Panc1 (cell line): Measurements from ENCODE around the gene ZNF593. TPM values are rescaled to one million over a fixed set of nuclear protein-coding genes. Genes with fewer than 3 reads are reported as not detected.

Source experiments
- ATAC-seq: fragments of 200-7000 bp; cut with Tn5 transposase; 2 replicates; pipeline ENCODE4 v1.9.1; 2020; ENCODE audit warnings: mild to moderate bottlenecking, moderate library complexity
- BruUV-seq: library from RNA; stranded (reverse); fragments of 400-500 nt; replicated peaks from 2 replicates; lab custom pipeline; 2021; lab: Mats Ljungman, UMichigan
- CTCF ChIA-PET: fragments of 300-600 bp; sonication (Branson Sonifier 250); formaldehyde crosslinking; loops from one replicate; lab custom pipeline; 2022; ENCODE audit warnings: antibody characterized with exemption; lab: Charles Lee
- POLR2A ChIA-PET: fragments of 300-600 bp; sonication (Branson Sonifier 250); formaldehyde crosslinking; loops from one replicate; lab custom pipeline; 2022; ENCODE audit warnings: antibody characterized with exemption; lab: Charles Lee
- DNase-seq: peaks from one replicate; pipeline ENCODE4 v3.0.0-alpha.2; 2010; ENCODE audit warnings: low read depth, low spot score
- H3K27ac ChIP-seq: 2 replicates; pipeline ENCODE4 v1.5.1; 2011; ENCODE audit warnings: mild to moderate bottlenecking, low read length, inconsistent platforms
- H3K27me3 ChIP-seq: fragments of 200-500 bp; sonication (Bioruptor generic); 2 replicates; pipeline ENCODE4 v1.6.0; 2014; ENCODE audit warnings: low read length, inconsistent platforms; ENCODE audit not compliant: control insufficient read depth, insufficient read depth
- H3K36me3 ChIP-seq: fragments of 200-500 bp; sonication (Bioruptor generic); 2 replicates; pipeline ENCODE4 v1.5.1; 2014; ENCODE audit warnings: inconsistent platforms, mild to moderate bottlenecking, low read length, moderate library complexity; ENCODE audit not compliant: control insufficient read depth, insufficient read depth
- H3K4me1 ChIP-seq: 2 replicates; pipeline ENCODE4 v1.5.1; 2011; ENCODE audit warnings: inconsistent platforms, mild to moderate bottlenecking, low read length, moderate library complexity; ENCODE audit not compliant: control insufficient read depth, insufficient read depth
- H3K4me3 ChIP-seq, 2 experiments: 2 replicates each; pipeline ENCODE4 v1.5.1; 2011 to 2012; ENCODE audit warnings: low read depth in 2 of 2, low read length in 2 of 2, mild to moderate bottlenecking in 2 of 2, inconsistent platforms in 1 of 2, moderate library complexity in 1 of 2
- H3K9me3 ChIP-seq: fragments of 200-500 bp; sonication (Bioruptor generic); 2 replicates; pipeline ENCODE4 v1.5.1; 2014; ENCODE audit warnings: low read depth, mild to moderate bottlenecking, inconsistent platforms, low read length, moderate library complexity; ENCODE audit not compliant: control insufficient read depth, insufficient read depth
- POLR2AphosphoS5 ChIP-seq: IDR thresholded peaks from 2 replicates; pipeline ENCODE4 v1.6.1; 2012; ENCODE audit warnings: mild to moderate bottlenecking, low read depth, low read length, moderate library complexity
- REST ChIP-seq, 2 experiments: IDR thresholded peaks; 2 replicates each; pipeline ENCODE4 v1.6.1; 2011 to 2012; ENCODE audit warnings: low read depth in 2 of 2, control low read depth in 1 of 2, low read length in 1 of 2, mild to moderate bottlenecking in 1 of 2, moderate library complexity in 1 of 2; ENCODE audit not compliant: insufficient read depth in 1 of 2
- SIN3A ChIP-seq: IDR thresholded peaks from 2 replicates; pipeline ENCODE4 v1.6.1; 2012; ENCODE audit warnings: low read depth, mild to moderate bottlenecking, low read length, moderate library complexity, borderline replicate concordance; ENCODE audit not compliant: insufficient read depth
- TCF7L2 ChIP-seq: IDR thresholded peaks from 2 replicates; pipeline ENCODE4 v1.6.1; 2011; ENCODE audit warnings: mild to moderate bottlenecking, low read depth, low read length, inconsistent platforms
- in situ Hi-C: cut with HindIII; loops from 2 replicates; pipeline ENCODE4 v1.10.0; 2016; ENCODE audit warnings: low sequenced_read_pairs, low pct_unique_long_range_greater_than_20kb
- intact Hi-C: fragments of 100-400 bp; cut with micrococcal nuclease; formaldehyde crosslinking; loops from one replicate; pipeline ENCODE4 v1.10.0; 2022; ENCODE audit not compliant: unreplicated experiment
- total RNA-seq: library from RNA; stranded (reverse); gene quantifications from one replicate; pipeline ENCODE4 v1.2.1, GENCODE V29; 2021; ENCODE audit not compliant: unreplicated experiment
- TF ChIP-seq, protein P1 (sequence below): fragments of 450-650 bp; IDR thresholded peaks from 2 replicates; pipeline ENCODE4 v1.5.1; 2017; ENCODE audit warnings: mild to moderate bottlenecking

ZNF593 gene
- total RNA-seq, 1 experiment from 2014 or later, result 108 TPM

GRCh38 chr1:26134466-26134865, 35.2 kb upstream of the ZNF593 start:
- Histone ChIP-seq H3K4me3 (no peak overlapping the region), H3K36me3 (no peaks in the 10 kb centered on the region), H3K4me1 (no peaks in the 10 kb centered on the region), H3K27me3 (no peaks in the 10 kb centered on the region), H3K27ac (no peak overlapping the region), H3K9me3 (no peaks in the 10 kb centered on the region)
- DNase-seq (no peak), ATAC-seq (no peak)
- POLR2A ChIA-PET, result no interaction called here
- in situ Hi-C loops, result no loop called here
- no TSS peak for BruUV-seq
- no peak for TF ChIP-seq REST (IDR thresholded peaks at IDR 0.05; ENCODE audit: insufficient read depth in 1 of 2, low read depth in 2 of 2, low read length in 1 of 2)
- TF ChIP-seq POLR2AphosphoS5, result no peak
- TF ChIP-seq, protein P1, sequence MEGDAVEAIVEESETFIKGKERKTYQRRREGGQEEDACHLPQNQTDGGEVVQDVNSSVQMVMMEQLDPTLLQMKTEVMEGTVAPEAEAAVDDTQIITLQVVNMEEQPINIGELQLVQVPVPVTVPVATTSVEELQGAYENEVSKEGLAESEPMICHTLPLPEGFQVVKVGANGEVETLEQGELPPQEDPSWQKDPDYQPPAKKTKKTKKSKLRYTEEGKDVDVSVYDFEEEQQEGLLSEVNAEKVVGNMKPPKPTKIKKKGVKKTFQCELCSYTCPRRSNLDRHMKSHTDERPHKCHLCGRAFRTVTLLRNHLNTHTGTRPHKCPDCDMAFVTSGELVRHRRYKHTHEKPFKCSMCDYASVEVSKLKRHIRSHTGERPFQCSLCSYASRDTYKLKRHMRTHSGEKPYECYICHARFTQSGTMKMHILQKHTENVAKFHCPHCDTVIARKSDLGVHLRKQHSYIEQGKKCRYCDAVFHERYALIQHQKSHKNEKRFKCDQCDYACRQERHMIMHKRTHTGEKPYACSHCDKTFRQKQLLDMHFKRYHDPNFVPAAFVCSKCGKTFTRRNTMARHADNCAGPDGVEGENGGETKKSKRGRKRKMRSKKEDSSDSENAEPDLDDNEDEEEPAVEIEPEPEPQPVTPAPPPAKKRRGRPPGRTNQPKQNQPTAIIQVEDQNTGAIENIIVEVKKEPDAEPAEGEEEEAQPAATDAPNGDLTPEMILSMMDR, result no peak
- TF ChIP-seq SIN3A, result no peak
- TF ChIP-seq TCF7L2, result no peak
- CTCF ChIA-PET, result no interaction called here
- intact Hi-C loops, result no loop called here

GRCh38 chr1:26138974-26139558, 30.6 kb upstream of the ZNF593 start:
- Histone ChIP-seq H3K36me3 (no peaks in the 10 kb centered on the region), H3K4me3 (no peak overlapping the region), H3K9me3 (no peaks in the 10 kb centered on the region), H3K27ac (no peak overlapping the region), H3K27me3 (no peaks in the 10 kb centered on the region), H3K4me1 (0 out of 2 replicates have a peak, but pooled peaks cover 4% of the 10 kb centered on the region)
- no peak for TF ChIP-seq SIN3A
- TF ChIP-seq, protein P1, result no peak
- TF ChIP-seq TCF7L2, result no peak
- TF ChIP-seq POLR2AphosphoS5, result no peak
- TF ChIP-seq REST (IDR thresholded peaks at IDR 0.05; ENCODE audit: insufficient read depth in 1 of 2, low read depth in 2 of 2, low read length in 1 of 2), result no peak
- ATAC-seq (no peak), DNase-seq (no peak)
- ChIA-PET POLR2A (interaction anchor here (0.6 kb wide), 1 partner anchor 94 kb away, joined by 5 read pairs; no protein-coding TSS in a partner anchor), CTCF (interaction anchor here (0.7 kb wide), 1 partner anchor 97 kb away, joined by 8 read pairs; no protein-coding TSS in a partner anchor)
- intact Hi-C loops, result no loop called here
- BruUV-seq, result no TSS peak
- in situ Hi-C loops, result no loop called here
